H9 (cell line): ENCODE measurements around the gene LAMA3. TPM values are rescaled to one million over a fixed set of nuclear protein-coding genes. Genes with fewer than 3 reads are reported as not detected.

Experiments
- DNase-seq: peaks from one replicate; pipeline ENCODE4 v3.0.0-alpha.2; 2017
- H2AFZ ChIP-seq: one replicate; pipeline ENCODE4 v1.6.1; 2013; ENCODE audit warnings: mild to moderate bottlenecking, low read length, control low read depth, moderate library complexity
- H2AK5ac ChIP-seq: 2 replicates; pipeline ENCODE4 v1.6.1; 2013; ENCODE audit warnings: low read length, control low read depth, mixed read lengths; ENCODE audit not compliant: insufficient read length
- H2BK120ac ChIP-seq: one replicate; pipeline ENCODE4 v1.6.1; 2013; ENCODE audit warnings: low read depth, mild to moderate bottlenecking, low read length, control low read depth, inconsistent platforms; ENCODE audit not compliant: poor library complexity, severe bottlenecking
- H2BK12ac ChIP-seq: 2 replicates; pipeline ENCODE4 v1.6.1; 2013; ENCODE audit warnings: low read length, control low read depth, mixed read lengths, low read depth; ENCODE audit not compliant: insufficient read length
- H2BK15ac ChIP-seq: 2 replicates; pipeline ENCODE4 v1.6.1; 2013; ENCODE audit warnings: low read depth, low read length, control low read depth
- H2BK20ac ChIP-seq: one replicate; pipeline ENCODE4 v1.6.1; 2013; ENCODE audit warnings: low read depth, mild to moderate bottlenecking, low read length, control low read depth, inconsistent platforms; ENCODE audit not compliant: poor library complexity, severe bottlenecking
- H2BK5ac ChIP-seq: 2 replicates; pipeline ENCODE4 v1.6.1; 2013; ENCODE audit warnings: low read length, control low read depth, mixed read lengths; ENCODE audit not compliant: insufficient read length
- H3K14ac ChIP-seq: 2 replicates; pipeline ENCODE4 v1.6.1; 2013; ENCODE audit warnings: low read length, control low read depth; ENCODE audit not compliant: insufficient read depth
- H3K18ac ChIP-seq: 2 replicates; pipeline ENCODE4 v1.6.1; 2013; ENCODE audit warnings: low read depth, mild to moderate bottlenecking, mixed read lengths, low read length, control low read depth; ENCODE audit not compliant: insufficient read length
- H3K23ac ChIP-seq: 2 replicates; pipeline ENCODE4 v1.6.1; 2013; ENCODE audit warnings: low read length, control low read depth, mixed read lengths, low read depth; ENCODE audit not compliant: insufficient read length
- H3K23me2 ChIP-seq: 2 replicates; pipeline ENCODE4 v1.6.1; 2013; ENCODE audit warnings: low read depth, mild to moderate bottlenecking, mixed read lengths, low read length, control low read depth; ENCODE audit not compliant: insufficient read length, poor library complexity, severe bottlenecking
- H3K27ac ChIP-seq: 2 replicates; pipeline ENCODE4 v1.5.1; 2013; ENCODE audit warnings: low read length, control low read depth, mixed read lengths, low read depth; ENCODE audit not compliant: insufficient read length
- H3K27me3 ChIP-seq: 2 replicates; pipeline ENCODE4 v1.6.1; 2013; ENCODE audit warnings: low read length, control low read depth, inconsistent platforms; ENCODE audit not compliant: insufficient read depth
- H3K4ac ChIP-seq: 2 replicates; pipeline ENCODE4 v1.6.1; 2013; ENCODE audit warnings: low read depth, mild to moderate bottlenecking, control low read depth, inconsistent platforms, low read length, moderate library complexity
- H3K4me1 ChIP-seq: 2 replicates; pipeline ENCODE4 v1.6.1; 2013; ENCODE audit warnings: low read length, control low read depth, inconsistent platforms; ENCODE audit not compliant: insufficient read depth
- H3K4me2 ChIP-seq: 2 replicates; pipeline ENCODE4 v1.6.1; 2013; ENCODE audit warnings: low read length, control low read depth, mixed read lengths; ENCODE audit not compliant: insufficient read length, insufficient read depth
- H3K56ac ChIP-seq: 2 replicates; pipeline ENCODE4 v1.6.1; 2013; ENCODE audit warnings: low read depth, mild to moderate bottlenecking, mixed read lengths, low read length, control low read depth; ENCODE audit not compliant: insufficient read length
- H3K79me1 ChIP-seq: 2 replicates; pipeline ENCODE4 v1.6.1; 2013; ENCODE audit warnings: low read depth, mild to moderate bottlenecking, moderate library complexity, low read length, control low read depth, inconsistent platforms; ENCODE audit not compliant: insufficient read depth, poor library complexity, severe bottlenecking
- H3K79me2 ChIP-seq: 2 replicates; pipeline ENCODE4 v1.6.1; 2013; ENCODE audit warnings: low read length, control low read depth, inconsistent platforms; ENCODE audit not compliant: insufficient read depth
- H3K9ac ChIP-seq: 2 replicates; pipeline ENCODE4 v1.6.1; 2013; ENCODE audit warnings: low read length, control low read depth, mixed read lengths; ENCODE audit not compliant: insufficient read length; ENCODE audit errors: extremely low read depth
- H3K9me3 ChIP-seq: one replicate; pipeline ENCODE4 v1.6.1; 2013; ENCODE audit warnings: low read depth, low read length, inconsistent platforms; ENCODE audit not compliant: control insufficient read depth
- H3T11ph ChIP-seq: one replicate; pipeline ENCODE4 v1.6.1; 2013; ENCODE audit warnings: mild to moderate bottlenecking, low read length, control low read depth, inconsistent platforms
- H4K20me1 ChIP-seq: one replicate; pipeline ENCODE4 v1.6.1; 2013; ENCODE audit not compliant: control insufficient read depth, insufficient read length, insufficient read depth
- H4K5ac ChIP-seq: 2 replicates; pipeline ENCODE4 v1.6.1; 2013; ENCODE audit warnings: low read depth, mild to moderate bottlenecking, mixed read lengths, low read length, control low read depth; ENCODE audit not compliant: insufficient read length
- H4K8ac ChIP-seq: replicated peaks from 2 replicates; pipeline ENCODE4 v1.6.1; 2013; ENCODE audit warnings: low read length, control low read depth, mixed read lengths, low read depth; ENCODE audit not compliant: insufficient read length
- H4K91ac ChIP-seq: 2 replicates; pipeline ENCODE4 v1.6.1; 2013; ENCODE audit warnings: low read depth, mild to moderate bottlenecking, moderate library complexity, mixed read lengths, low read length, control low read depth; ENCODE audit not compliant: insufficient read length
- H3K27ac Mint-ChIP-seq, 3 experiments: 2 replicates in 2 of 3; 3 replicates in 1 of 3; pipeline ENCODE4 v1.8.0; 2020 to 2021; ENCODE audit warnings: mixed read lengths in 3 of 3, mild to moderate bottlenecking in 1 of 3, moderate library complexity in 1 of 3
- H3K27me3 Mint-ChIP-seq: 2 replicates; pipeline ENCODE4 v1.8.0; 2021; ENCODE audit warnings: low read depth, mild to moderate bottlenecking, moderate library complexity, mixed read lengths
- H3K36me3 Mint-ChIP-seq, 3 experiments: 2 replicates in 2 of 3; 3 replicates in 1 of 3; pipeline ENCODE4 v1.8.0; 2020 to 2021; ENCODE audit warnings: low read depth in 3 of 3, mixed read lengths in 3 of 3; ENCODE audit not compliant: insufficient read depth in 1 of 3
- H3K4me1 Mint-ChIP-seq, 2 experiments: 2 replicates each; pipeline ENCODE4 v1.8.0; 2020; ENCODE audit warnings: mixed read lengths in 2 of 2
- H3K4me3 Mint-ChIP-seq, 2 experiments: 2 replicates in 1 of 2; 3 replicates in 1 of 2; pipeline ENCODE4 v1.8.0; 2020 to 2021; ENCODE audit warnings: mild to moderate bottlenecking in 2 of 2, mixed read lengths in 2 of 2, moderate library complexity in 1 of 2
- H3K9me3 Mint-ChIP-seq, 2 experiments: 2 replicates in 1 of 2; 3 replicates in 1 of 2; pipeline ENCODE4 v1.8.0; 2020; ENCODE audit warnings: mild to moderate bottlenecking in 2 of 2, mixed read lengths in 2 of 2, moderate library complexity in 1 of 2
- CTCF ChIP-seq: fragments of 200-600 bp; sonication (generic); conservative IDR thresholded peaks from 3 replicates; pipeline ENCODE4 v1.8.0; 2021; ENCODE audit warnings: antibody characterized with exemption, mild to moderate bottlenecking
- WGBS: extraction: QIAGEN DNeasy Blood & Tissue Kit; methylation state at CpG from one replicate; pipeline ENCODE4 v1.1.7; 2013; ENCODE audit warnings: missing lambda C conversion rate, low lambda C conversion rate, mixed read lengths; ENCODE audit not compliant: insufficient read length; ENCODE audit errors: extremely low coverage; 5-methylcytosine and 5-hydroxymethylcytosine counted together
- total RNA-seq: library from RNA; stranded (reverse); gene quantifications from 2 replicates; pipeline ENCODE4 v1.2.1, GENCODE V29; 2021

Gene LAMA3
- total RNA-seq, 1 experiment from 2014 or later: 0.33 TPM

- TF ChIP-seq CTCF: no peak
- H3K4me3 Mint-ChIP-seq: no peak overlapping the region
- Histone ChIP-seq H3K27ac (no peak overlapping the region), H3K23ac (no peak overlapping the region), H2BK12ac (no peak overlapping the region), H3K18ac (no peak overlapping the region), H3K4me2 (no peak overlapping the region), H3K27me3 (no peaks in the 10 kb centered on the region), H3K9ac (no peak overlapping the region), H4K8ac (no peak overlapping the region), H3K79me2 (no peaks in the 10 kb centered on the region), H3K56ac (no peak overlapping the region), H3K14ac (no peak overlapping the region), H3K4ac (no peak overlapping the region), H3K9me3 (no peaks in the 10 kb centered on the region), H3K4me1 (no peaks in the 10 kb centered on the region), H4K5ac (no peak overlapping the region), H2BK15ac (no peak overlapping the region), H3K79me1 (no peaks in the 10 kb centered on the region), H4K91ac (no peak overlapping the region), H4K20me1 (no peaks in the 10 kb centered on the region), H2AFZ (no peak overlapping the region), H2BK120ac (no peak overlapping the region), H3T11ph (no peak overlapping the region), H3K23me2 (no peaks in the 10 kb centered on the region), H2BK20ac (no peak overlapping the region), H2BK5ac (no peak overlapping the region), H2AK5ac (no peak overlapping the region)
- no peaks in the 10 kb centered on the region for H3K36me3 Mint-ChIP-seq
- no peak for DNase-seq
- H3K9me3 Mint-ChIP-seq: no peaks in the 10 kb centered on the region
- peaks cover 10% of the 10 kb centered on the region for H3K27me3 Mint-ChIP-seq
- no peaks in the 10 kb centered on the region; a peak in 1 of 4 replicates for H3K4me1 Mint-ChIP-seq
- H3K27ac Mint-ChIP-seq: no peak overlapping the region
- no CpG with 5 or more reads among the region's 2 CpGs for WGBS
Measured at GRCh38 chr18:23701017-23701416, 11.8 kb downstream of the LAMA3 start.
